Sciatic nerve (tissue), 2 donors: Measurements from ENCODE around the gene OXSM. TPM values are rescaled to one million over a fixed set of nuclear protein-coding genes. Genes with fewer than 3 reads are reported as not detected.

Experiments used
- ATAC-seq: fragments of 200-7000 bp; cut with Tn5 transposase; one replicate; pipeline ENCODE4 v1.9.1; 2020; ENCODE audit warnings: mild to moderate bottlenecking, moderate library complexity
- DNase-seq: peaks from one replicate; pipeline ENCODE4 v3.0.0-alpha.2; 2020; ENCODE audit warnings: low spot score
- intact Hi-C: fragments of 100-400 bp; cut with DNase I; formaldehyde crosslinking; loops from one replicate; pipeline ENCODE4 v1.14.2; 2022
- total RNA-seq: library from RNA; stranded (reverse); fragmentation: NEBNext Ultra II Directional; extraction: Animal tissue kit (Norgen Biotek cat#: 25700); gene quantifications from one replicate; pipeline ENCODE4 v1.2.1, GENCODE V29; 2021
- donor health status: DM: no; HTN: no; CAD: no.
- donor health status: DM: no; HTN: no; CAD: no.

Gene OXSM
- total RNA-seq: 6.8 TPM

- DNase-seq (peak; percentile 90), ATAC-seq (peak; percentile 99)
- intact Hi-C loops: no loop called here
Observed at GRCh38 chr3:25789596-25790556, at the start of gene OXSM. Gene OXSM, plus strand, starts transcription at chr3:25790090. Its CDS starts 931 bp downstream, at chr3:25791021.

GRCh38 chr3:25744470-25744869 is 45.4 kb upstream of the OXSM start:
- intact Hi-C loops: no loop called here
- ATAC-seq (no peak), DNase-seq (no peak)

GRCh38 chr3:25747033-25747432 is 42.9 kb upstream of the OXSM start:
- ATAC-seq (no peak), DNase-seq (no peak)
- intact Hi-C loops: no loop called here

GRCh38 chr3:25748189-25748588 is 41.7 kb upstream of the OXSM start:
- no peak for DNase-seq
- ATAC-seq: no peak
- intact Hi-C loops: no loop called here

- ATAC-seq: no peak
- DNase-seq: no peak
- intact Hi-C loops: no loop called here
Observed at GRCh38 chr3:25749031-25749581, 40.8 kb upstream of the OXSM start.

- ATAC-seq (no peak), DNase-seq (no peak)
- intact Hi-C loops: no loop called here
Observed at GRCh38 chr3:25751048-25751447, 38.8 kb upstream of the OXSM start.

- intact Hi-C loops: no loop called here
- ATAC-seq (no peak), DNase-seq (no peak)
Observed at GRCh38 chr3:25751725-25752124, 38.2 kb upstream of the OXSM start.

GRCh38 chr3:25768851-25769250 is 21.0 kb upstream of the OXSM start:
- no peak for ATAC-seq
- no peak for DNase-seq
- intact Hi-C loops: no loop called here

- no peak for ATAC-seq
- no peak for DNase-seq
- intact Hi-C loops: no loop called here
Observed at GRCh38 chr3:25775936-25776335, 14.0 kb upstream of the OXSM start.

- intact Hi-C loops: no loop called here
- no peak for ATAC-seq
- no peak for DNase-seq
Observed at GRCh38 chr3:25780618-25781017, 9.3 kb upstream of the OXSM start.

GRCh38 chr3:25781145-25781757 is 8.6 kb upstream of the OXSM start:
- ATAC-seq (no peak), DNase-seq (no peak)
- intact Hi-C loops: no loop called here

- no peak for ATAC-seq
- intact Hi-C loops: no loop called here
- DNase-seq: no peak
Observed at GRCh38 chr3:25781758-25782594, 7.9 kb upstream of the OXSM start.

GRCh38 chr3:25782636-25782937 is 7.3 kb upstream of the OXSM start:
- intact Hi-C loops: no loop called here
- no peak for ATAC-seq
- DNase-seq: no peak

GRCh38 chr3:25782938-25783660 is 6.8 kb upstream of the OXSM start, which contains the start of gene NGLY1:
Gene NGLY1, minus strand, starts transcription at chr3:25783443. Its CDS starts 53 bp downstream, at chr3:25783390.
- intact Hi-C loops: no loop called here
- peak; percentile 91 for DNase-seq
- peak; percentile 96 for ATAC-seq

GRCh38 chr3:25783661-25784512 is 6.0 kb upstream of the OXSM start:
- DNase-seq: peak; percentile 80
- intact Hi-C loops: no loop called here
- ATAC-seq: peak; percentile 64

GRCh38 chr3:25784971-25785370 is 4.9 kb upstream of the OXSM start:
- no peak for ATAC-seq
- no peak for DNase-seq
- intact Hi-C loops: no loop called here

- intact Hi-C loops: no loop called here
- DNase-seq (no peak), ATAC-seq (no peak)
Observed at GRCh38 chr3:25785826-25786225, 4.1 kb upstream of the OXSM start.

GRCh38 chr3:25787689-25788088 is 2.2 kb upstream of the OXSM start:
- DNase-seq: no peak
- ATAC-seq: no peak
- intact Hi-C loops: no loop called here
